OCI-LY7 (cell line): ENCODE measurements around the gene PMM2. TPM values are rescaled to one million over a fixed set of nuclear protein-coding genes. Genes with fewer than 3 reads are reported as not detected.
"Not testable (repeated sequence)": the region's sequence is repeated elsewhere in the genome, so short reads cannot be mapped to it uniquely, and the experiment has no call there.

Source experiments
- BruUV-seq: library from RNA; stranded (reverse); fragments of 400-500 nt; replicated peaks from 2 replicates; lab custom pipeline; 2021; lab: Mats Ljungman, UMichigan
- CTCF ChIA-PET: fragments of 300-600 bp; sonication (Branson Sonifier 250); formaldehyde crosslinking; loops from one replicate; lab custom pipeline; 2022; ENCODE audit warnings: antibody characterized with exemption; ENCODE audit not compliant: unreplicated experiment; lab: Charles Lee
- POLR2A ChIA-PET: fragments of 300-600 bp; sonication (Branson Sonifier 250); formaldehyde crosslinking; loops from one replicate; lab custom pipeline; 2022; ENCODE audit warnings: antibody characterized with exemption; lab: Charles Lee
- DNase-seq: peaks from one replicate; pipeline ENCODE4 v3.0.0-alpha.2; 2015; ENCODE audit warnings: low spot score
- H2AFZ ChIP-seq: fragments of 200-600 bp; sonication (generic), shearing (Covaris generic); 2 replicates; pipeline ENCODE4 v1.6.1; 2014; ENCODE audit warnings: mild to moderate bottlenecking, antibody characterized with exemption, low read length, moderate library complexity
- H3K27ac ChIP-seq: fragments of 200-600 bp; sonication (generic); 2 replicates; pipeline ENCODE4 v1.5.1; 2014; ENCODE audit warnings: mixed run types, low read depth, mild to moderate bottlenecking, moderate library complexity, low read length, inconsistent platforms; ENCODE audit not compliant: poor library complexity, severe bottlenecking
- H3K36me3 ChIP-seq: fragments of 200-600 bp; sonication (generic); 2 replicates; pipeline ENCODE4 v1.6.1; 2014; ENCODE audit warnings: mild to moderate bottlenecking, antibody characterized with exemption, low read length, moderate library complexity, mixed read lengths; ENCODE audit not compliant: insufficient read depth
- H3K4me1 ChIP-seq: fragments of 200-600 bp; sonication (generic); 2 replicates; pipeline ENCODE4 v1.5.1; 2014; ENCODE audit warnings: mild to moderate bottlenecking, low read length; ENCODE audit not compliant: insufficient read depth, poor library complexity, severe bottlenecking
- H3K4me2 ChIP-seq: fragments of 200-600 bp; sonication (generic); 2 replicates; pipeline ENCODE4 v1.6.1; 2014; ENCODE audit warnings: mild to moderate bottlenecking, low read length
- H3K4me3 ChIP-seq: fragments of 200-600 bp; sonication (generic); 2 replicates; pipeline ENCODE4 v1.5.1; 2014; ENCODE audit warnings: mild to moderate bottlenecking, low read depth, low read length; ENCODE audit not compliant: poor library complexity, severe bottlenecking
- H3K79me2 ChIP-seq: fragments of 200-600 bp; sonication (generic); 2 replicates; pipeline ENCODE4 v1.6.1; 2016; ENCODE audit warnings: low read depth, mild to moderate bottlenecking, low read length, moderate library complexity, mixed read lengths; ENCODE audit not compliant: insufficient read depth
- H3K9me2 ChIP-seq: fragments of 200-600 bp; sonication (generic); 2 replicates; pipeline ENCODE4 v1.6.1; 2016; ENCODE audit warnings: mild to moderate bottlenecking, low read length, mixed read lengths; ENCODE audit not compliant: insufficient read depth
- H3K9me3 ChIP-seq: fragments of 200-600 bp; sonication (generic); 2 replicates; pipeline ENCODE4 v1.6.1; 2014; ENCODE audit warnings: mild to moderate bottlenecking, mixed run types, low read length, mixed read lengths
- H4K20me1 ChIP-seq: fragments of 200-600 bp; sonication (generic); 2 replicates; pipeline ENCODE4 v1.6.1; 2014; ENCODE audit warnings: mild to moderate bottlenecking, antibody characterized with exemption, low read length, moderate library complexity, mixed read lengths; ENCODE audit not compliant: insufficient read depth
- CTCF ChIP-seq: fragments of 200-600 bp; sonication (generic); conservative IDR thresholded peaks from 2 replicates; pipeline ENCODE4 v1.5.1; 2014; ENCODE audit warnings: mild to moderate bottlenecking, antibody characterized with exemption, low read length, moderate library complexity, mixed read lengths
- EZH2phosphoT487 ChIP-seq: fragments of 200-600 bp; sonication (generic); IDR thresholded peaks from 2 replicates; pipeline ENCODE4 v1.6.1; 2018; ENCODE audit warnings: low read depth, borderline replicate concordance, mild to moderate bottlenecking, mixed run types, antibody characterized with exemption, low read length, moderate library complexity, mixed read lengths
- intact Hi-C: fragments of 100-400 bp; cut with micrococcal nuclease; formaldehyde crosslinking; loops from one replicate; pipeline ENCODE4 v1.10.0; 2022; ENCODE audit not compliant: unreplicated experiment
- total RNA-seq, 2 experiments: library from RNA; depleted of rRNA in 1 of 2; stranded (reverse); fragments of >200 nt in 1 of 2; shearing (Covaris generic) in 1 of 2; gene quantifications; 2 replicates each; pipeline ENCODE4 v1.2.3, GENCODE V29; 2014 to 2022

Gene PMM2
- total RNA-seq, 2 experiments from 2014 or later, result 39.1 to 53.9 TPM

- H3K79me2 ChIP-seq, result peaks cover 39% of the 10 kb centered on the region
- peak overlapping the region; percentile 45; the same call in 1 of the 2 replicates for H2AFZ ChIP-seq
- CTCF ChIA-PET, result interaction anchor here (1.2 kb wide), 1 partner anchor 18 kb away, joined by 3 read pairs; no protein-coding TSS in a partner anchor
- H3K4me1 ChIP-seq, result peaks cover 60% of the 10 kb centered on the region
- BruUV-seq, result no TSS peak
- H3K9me3 ChIP-seq, result no peaks in the 10 kb centered on the region
- H3K36me3 ChIP-seq, result peaks cover 22% of the 10 kb centered on the region; the same call in 1 of the 2 replicates
- peak overlapping the region; percentile 69 for H3K4me2 ChIP-seq
- peak; percentile 41 for DNase-seq
- H3K27ac ChIP-seq, result peak overlapping the region; percentile 68
- H4K20me1 ChIP-seq, result peaks cover 19% of the 10 kb centered on the region
- TF ChIP-seq EZH2phosphoT487, result no peak
- TF ChIP-seq CTCF, result peak; percentile 38; the same call in 1 of the 2 replicates
- peak overlapping the region; percentile 60 for H3K4me3 ChIP-seq
- intact Hi-C loops, result loop anchor here (1.0 to 5.0 kb wide), 5 partner anchors 11 to 268 kb away; partner anchors contain the start of genes HAPSTR1, PMM2 and TMEM186
- no peaks in the 10 kb centered on the region for H3K9me2 ChIP-seq
- POLR2A ChIA-PET, result interaction anchor here (0.7 to 1.7 kb wide), 14 partner anchors 9 to 297 kb away, joined by 3 to 11 read pairs (median 3); partner anchors contain the start of genes HAPSTR1, PMM2 and TMEM186
These were observed 71.8 kb downstream of the PMM2 start for GRCh38 chr16:8869212-8869987.

- intact Hi-C loops, result loop anchor here (1.0 to 5.0 kb wide), 5 partner anchors 10 to 267 kb away; partner anchors contain the start of genes HAPSTR1, PMM2 and TMEM186
- POLR2A ChIA-PET, result interaction anchor here (0.8 to 1.7 kb wide), 3 partner anchors 10 to 222 kb away, joined by 3 to 5 read pairs (median 3); partner anchors contain the start of gene HAPSTR1
- Histone ChIP-seq H4K20me1 (peaks cover 14% of the 10 kb centered on the region), H3K36me3 (peaks cover 18% of the 10 kb centered on the region; the same call in 1 of the 2 replicates), H3K79me2 (peaks cover 33% of the 10 kb centered on the region), H3K4me2 (peak overlapping the region; percentile 69; the same call in 1 of the 2 replicates), H3K27ac (peak overlapping the region; percentile 68), H3K4me1 (peaks cover 54% of the 10 kb centered on the region)
- BruUV-seq, CTCF ChIA-PET, H3K9me3 ChIP-seq, H3K4me3 ChIP-seq, H2AFZ ChIP-seq, DNase-seq, H3K9me2 ChIP-seq: not testable (repeated sequence)
These were observed 72.3 kb downstream of the PMM2 start for GRCh38 chr16:8869988-8870241.

GRCh38 chr16:8872071-8872470 is 74.4 kb downstream of the PMM2 start:
- ChIA-PET CTCF (no interaction called here), POLR2A (interaction anchor here (0.5 to 1.2 kb wide), 2 partner anchors 11 to 297 kb away, joined by 3 read pairs; no protein-coding TSS in a partner anchor)
- peak overlapping the region; percentile 54 for H3K4me2 ChIP-seq
- no peak for TF ChIP-seq EZH2phosphoT487
- TF ChIP-seq CTCF, result no peak
- peaks cover 4% of the 10 kb centered on the region; the same call in 1 of the 2 replicates for H4K20me1 ChIP-seq
- H3K4me1 ChIP-seq, result peaks cover 36% of the 10 kb centered on the region
- H3K79me2 ChIP-seq, result peaks cover 12% of the 10 kb centered on the region
- H3K4me3 ChIP-seq, result no peak overlapping the region
- intact Hi-C loops, result no loop called here
- H3K9me2 ChIP-seq, result no peaks in the 10 kb centered on the region
- DNase-seq, result no peak
- no peaks in the 10 kb centered on the region for H3K9me3 ChIP-seq
- peak overlapping the region; percentile 71 for H3K27ac ChIP-seq
- no TSS peak for BruUV-seq
- peaks cover 6% of the 10 kb centered on the region; the same call in 1 of the 2 replicates for H3K36me3 ChIP-seq
- peak overlapping the region; percentile 81; the same call in 1 of the 2 replicates for H2AFZ ChIP-seq
